ENCODE data around the gene GABARAPL1.

GABARAPL1 gene

DNA sequence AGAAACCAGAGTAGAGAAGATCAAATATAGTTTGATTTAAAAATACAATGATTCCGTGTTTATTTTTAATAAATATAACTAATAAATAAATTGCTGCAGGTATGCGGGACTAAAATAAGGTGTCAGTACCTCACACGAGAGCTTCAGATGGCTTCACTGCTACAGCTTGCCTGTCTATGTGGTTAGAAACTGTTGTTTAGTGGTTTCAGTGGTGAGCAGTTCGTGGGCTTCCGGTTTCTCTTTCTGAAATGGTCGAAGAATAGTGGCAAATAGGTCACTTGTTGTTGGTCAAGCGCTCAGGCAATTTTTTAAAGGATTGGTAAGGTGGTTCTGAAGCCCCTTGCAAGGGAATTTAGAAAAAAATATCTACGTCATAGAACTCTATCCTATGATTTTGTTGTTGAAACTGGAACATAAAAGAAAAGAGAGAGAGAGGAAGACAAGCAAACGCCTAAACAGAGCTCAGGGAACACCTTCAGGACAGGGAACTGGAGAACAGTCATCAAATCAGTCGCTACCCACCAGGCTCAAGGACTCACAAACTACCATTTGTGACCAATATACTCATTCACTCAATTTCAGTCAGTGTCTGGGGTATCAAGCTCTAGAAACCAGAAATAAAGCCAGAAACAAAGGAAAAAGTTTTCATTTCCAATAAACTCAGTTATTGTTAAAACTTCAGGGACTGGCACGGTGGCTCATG is 31.3 kb downstream of the GABARAPL1 start:
- CTCF ChIA-PET = interaction anchor here (1.8 kb wide), 1 partner anchor 8 kb away, joined by 17 read pairs; no protein-coding TSS in a partner anchor

DNA sequence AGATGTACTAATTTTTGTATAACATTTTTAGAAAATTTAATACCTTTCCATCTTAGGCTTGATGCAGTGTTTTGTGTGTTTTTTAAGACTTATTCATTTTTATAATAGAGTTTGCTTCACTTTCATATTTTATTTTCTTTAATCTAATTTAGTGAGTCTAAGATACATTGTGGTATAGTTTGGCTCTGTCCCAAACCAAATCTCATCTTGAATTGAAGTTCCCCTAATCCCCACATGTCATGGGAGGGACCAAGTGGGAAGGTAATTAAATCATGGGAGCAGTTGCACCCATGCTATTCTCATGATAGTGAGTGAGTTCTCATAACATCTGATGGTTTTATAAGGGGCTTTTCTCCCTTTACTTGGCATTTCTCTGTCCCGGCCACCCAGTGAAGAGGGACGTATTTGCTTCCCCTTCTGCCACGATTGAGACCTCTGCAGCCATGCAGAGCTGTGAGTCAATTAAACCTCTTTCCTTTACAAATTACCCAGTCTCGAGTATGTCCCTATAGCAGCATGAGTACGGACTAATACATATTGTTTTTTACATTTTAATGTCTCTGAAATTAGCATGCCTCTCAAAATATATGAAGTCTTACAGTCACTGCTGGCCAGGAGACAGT is 34.9 kb downstream of the GABARAPL1 start:
- ChIA-PET POLR2A (no interaction called here), CTCF (interaction anchor here (0.6 kb wide), 1 partner anchor 12 kb away, joined by 4 read pairs; no protein-coding TSS in a partner anchor)
- no peak overlapping the region for H3K4me3 ChIP-seq (ENCODE audit: low read depth, low read length)
- TF ChIP-seq, protein P1, sequence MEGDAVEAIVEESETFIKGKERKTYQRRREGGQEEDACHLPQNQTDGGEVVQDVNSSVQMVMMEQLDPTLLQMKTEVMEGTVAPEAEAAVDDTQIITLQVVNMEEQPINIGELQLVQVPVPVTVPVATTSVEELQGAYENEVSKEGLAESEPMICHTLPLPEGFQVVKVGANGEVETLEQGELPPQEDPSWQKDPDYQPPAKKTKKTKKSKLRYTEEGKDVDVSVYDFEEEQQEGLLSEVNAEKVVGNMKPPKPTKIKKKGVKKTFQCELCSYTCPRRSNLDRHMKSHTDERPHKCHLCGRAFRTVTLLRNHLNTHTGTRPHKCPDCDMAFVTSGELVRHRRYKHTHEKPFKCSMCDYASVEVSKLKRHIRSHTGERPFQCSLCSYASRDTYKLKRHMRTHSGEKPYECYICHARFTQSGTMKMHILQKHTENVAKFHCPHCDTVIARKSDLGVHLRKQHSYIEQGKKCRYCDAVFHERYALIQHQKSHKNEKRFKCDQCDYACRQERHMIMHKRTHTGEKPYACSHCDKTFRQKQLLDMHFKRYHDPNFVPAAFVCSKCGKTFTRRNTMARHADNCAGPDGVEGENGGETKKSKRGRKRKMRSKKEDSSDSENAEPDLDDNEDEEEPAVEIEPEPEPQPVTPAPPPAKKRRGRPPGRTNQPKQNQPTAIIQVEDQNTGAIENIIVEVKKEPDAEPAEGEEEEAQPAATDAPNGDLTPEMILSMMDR (IDR thresholded peaks at IDR 0.05; ENCODE audit: insufficient read depth, low read length, missing control alignments) = no peak
- DNase-seq (ENCODE audit: low read depth, low spot score) = no peak

More for the DNA sequence above, 31.3 kb downstream of the GABARAPL1 start:
- POLR2A ChIA-PET = no interaction called here
- DNase-seq (ENCODE audit: low read depth, low spot score) = no peak
- TF ChIP-seq, protein P1 (IDR thresholded peaks at IDR 0.05; ENCODE audit: insufficient read depth, low read length, missing control alignments) = no peak
- no peak overlapping the region for H3K4me3 ChIP-seq (ENCODE audit: low read depth, low read length)

DNA sequence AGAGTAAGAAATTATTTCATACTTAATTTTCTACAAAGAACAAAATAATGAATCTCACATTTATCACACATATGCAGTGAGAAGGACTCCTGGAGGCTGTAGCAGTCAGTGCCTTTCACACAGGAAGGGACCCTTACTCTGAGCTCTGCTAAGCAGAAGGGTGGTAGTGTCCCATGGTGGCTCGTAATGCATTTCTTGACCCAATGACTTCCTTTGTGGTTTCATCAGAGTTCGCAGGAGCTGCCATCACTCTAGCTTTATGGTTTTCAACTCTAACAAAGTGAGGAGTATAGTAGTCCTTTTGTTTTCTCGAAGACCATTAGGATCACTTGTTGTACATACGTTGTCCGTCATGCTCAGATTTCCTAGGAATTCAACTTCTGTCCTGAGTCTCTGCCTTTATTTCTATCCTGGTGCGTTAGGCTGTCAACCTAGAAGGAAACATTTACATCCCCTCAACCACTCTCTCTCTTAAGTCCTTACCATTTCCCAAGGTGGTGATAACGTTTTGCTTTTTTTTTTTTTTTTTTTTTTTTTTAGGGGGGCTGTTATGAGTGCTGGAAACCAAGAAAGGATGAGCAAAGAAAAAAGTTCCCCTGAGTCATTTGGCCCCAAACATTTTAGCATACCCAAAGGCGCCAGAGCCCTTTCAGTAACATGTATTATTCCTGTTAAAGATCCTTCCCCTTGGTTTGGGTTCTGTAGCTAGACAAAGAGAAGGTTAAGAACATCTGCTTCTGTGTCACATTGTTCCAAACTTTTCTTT is 37.2 kb downstream of the GABARAPL1 start:
- no peak for DNase-seq (ENCODE audit: low read depth, low spot score)
- H3K4me3 ChIP-seq (ENCODE audit: low read depth, low read length) = no peak overlapping the region
- ChIA-PET CTCF (interaction anchor here (0.9 kb wide), 1 partner anchor 14 kb away, joined by 3 read pairs; no protein-coding TSS in a partner anchor), POLR2A (interaction anchor here (0.7 kb wide), 1 partner anchor 26 kb away, joined by 5 read pairs; no protein-coding TSS in a partner anchor)
- TF ChIP-seq, protein P1 (IDR thresholded peaks at IDR 0.05; ENCODE audit: insufficient read depth, low read length, missing control alignments) = no peak

DNA sequence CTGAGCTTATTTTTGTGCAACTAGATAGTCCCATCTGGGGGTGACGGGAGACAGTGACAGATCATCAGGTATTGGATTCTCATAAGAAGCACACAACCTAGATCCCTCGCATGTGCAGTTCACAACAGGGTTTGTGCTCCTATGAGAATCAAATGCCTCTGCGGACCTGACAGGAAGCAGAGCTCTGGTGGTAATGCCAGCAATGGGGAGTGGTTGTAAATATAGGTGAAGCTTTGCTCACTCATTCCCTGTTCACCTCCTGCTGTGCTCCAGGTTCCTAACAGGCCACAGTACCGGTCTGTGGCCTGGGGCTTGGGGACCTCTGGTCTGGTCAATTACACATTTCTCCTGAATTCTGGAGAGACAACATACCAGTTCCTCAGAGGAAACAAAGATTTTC is 39.0 kb downstream of the GABARAPL1 start:
- no peak for DNase-seq (ENCODE audit: low read depth, low spot score)
- no peak overlapping the region for H3K4me3 ChIP-seq (ENCODE audit: low read depth, low read length)
- ChIA-PET CTCF (interaction anchor here (0.8 kb wide), 1 partner anchor 16 kb away, joined by 3 read pairs; no protein-coding TSS in a partner anchor), POLR2A (no interaction called here)
- TF ChIP-seq, protein P1 (IDR thresholded peaks at IDR 0.05; ENCODE audit: insufficient read depth, low read length, missing control alignments) = no peak

DNA sequence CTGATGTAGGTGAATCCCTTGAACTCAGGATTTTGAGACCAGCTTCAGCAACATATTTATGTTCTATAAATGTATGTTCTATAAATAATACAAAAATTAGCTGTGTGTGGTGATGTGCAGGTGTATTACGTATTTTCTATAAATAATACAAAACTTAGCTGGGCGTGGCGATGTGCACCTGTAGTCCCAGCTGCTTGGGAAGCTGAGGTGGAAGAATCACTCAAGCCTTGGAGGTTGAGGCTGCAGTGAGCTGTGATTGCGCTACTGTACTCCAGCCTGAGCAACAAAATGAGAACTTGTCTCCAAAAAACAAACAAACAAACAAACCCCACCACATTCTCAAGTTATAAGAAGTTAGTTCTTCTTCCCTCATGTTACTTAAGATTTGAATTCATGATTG is 39.5 kb downstream of the GABARAPL1 start:
- H3K4me3 ChIP-seq (ENCODE audit: low read depth, low read length) = no peak overlapping the region
- ChIA-PET POLR2A (no interaction called here), CTCF (no interaction called here)
- TF ChIP-seq, protein P1 (IDR thresholded peaks at IDR 0.05; ENCODE audit: insufficient read depth, low read length, missing control alignments) = no peak
- DNase-seq (ENCODE audit: low read depth, low spot score) = no peak

DNA sequence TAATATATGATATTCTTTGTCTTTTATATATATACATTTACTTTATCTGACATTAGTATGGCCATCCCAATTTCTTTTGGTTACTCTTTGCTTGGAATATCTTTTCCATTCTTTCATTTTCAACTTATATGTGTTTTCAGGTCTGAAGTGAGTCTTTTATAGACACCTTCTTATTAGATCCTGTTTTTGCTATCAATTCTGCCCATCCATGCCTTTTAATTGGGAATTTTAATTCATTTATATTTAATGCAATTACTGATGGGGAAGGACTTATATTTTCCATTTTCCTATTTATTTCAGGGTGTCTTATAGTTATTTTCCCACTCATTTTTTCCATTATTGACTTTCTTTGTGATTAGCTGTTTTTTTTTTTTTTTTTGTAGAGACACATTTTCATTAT is 43.4 kb downstream of the GABARAPL1 start:
- POLR2A ChIA-PET = no interaction called here
- CTCF ChIA-PET = interaction anchor here (1.1 kb wide), 1 partner anchor 20 kb away, joined by 3 read pairs; no protein-coding TSS in a partner anchor
- H3K4me3 ChIP-seq (ENCODE audit: low read depth, low read length) = no peak overlapping the region
- TF ChIP-seq, protein P1 (IDR thresholded peaks at IDR 0.05; ENCODE audit: insufficient read depth, low read length, missing control alignments) = no peak
- DNase-seq (ENCODE audit: low read depth, low spot score) = no peak
